Activated CD8-positive, alpha-beta memory T cell treated with anti-CD3 and anti-CD28 coated beads for 4 hours (primary cell): ENCODE results near the gene PGK1.
"Not testable (repeated sequence)": the region's sequence is repeated elsewhere in the genome, so short reads cannot be mapped to it uniquely, and the experiment has no call there.

ENCODE experiments used
- DNase-seq, 2 donors: peaks; one replicate each; pipeline ENCODE4 v3.0.0-alpha.2; 2020; ENCODE audit warnings: low read depth in 2 of 2

Gene PGK1

GRCh38 chrX:78116365-78116764 lies 12.3 kb downstream of the PGK1 start:
- DNase-seq: no peak

DNA sequence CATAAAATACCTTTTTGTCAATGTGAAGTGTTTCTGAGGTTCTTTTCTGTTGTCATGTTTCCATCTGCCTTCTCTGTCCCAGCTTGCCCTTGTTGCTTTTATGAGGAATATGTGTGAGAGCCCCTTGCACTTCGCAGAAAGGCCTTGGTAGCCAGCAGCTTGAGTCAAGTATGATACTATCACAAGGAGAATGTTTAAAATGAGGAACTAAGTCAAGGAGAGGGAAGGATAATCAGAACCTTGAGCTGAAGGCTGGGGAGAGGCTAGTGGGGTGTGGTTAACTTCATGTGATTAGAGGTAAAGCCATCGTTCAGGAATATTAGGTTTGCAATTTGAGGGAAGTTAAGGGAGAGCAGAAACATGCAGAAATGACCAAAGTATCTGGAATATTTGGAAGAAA lies 12.7 kb downstream of the PGK1 start:
- no peak for DNase-seq

- DNase-seq: no peak
These were observed 14.6 kb downstream of the PGK1 start for GRCh38 chrX:78118628-78119027.

GRCh38 chrX:78119521-78120227 lies 15.6 kb downstream of the PGK1 start:
- no peak for DNase-seq

GRCh38 chrX:78123190-78123589 lies 19.1 kb downstream of the PGK1 start:
- no peak for DNase-seq

DNA sequence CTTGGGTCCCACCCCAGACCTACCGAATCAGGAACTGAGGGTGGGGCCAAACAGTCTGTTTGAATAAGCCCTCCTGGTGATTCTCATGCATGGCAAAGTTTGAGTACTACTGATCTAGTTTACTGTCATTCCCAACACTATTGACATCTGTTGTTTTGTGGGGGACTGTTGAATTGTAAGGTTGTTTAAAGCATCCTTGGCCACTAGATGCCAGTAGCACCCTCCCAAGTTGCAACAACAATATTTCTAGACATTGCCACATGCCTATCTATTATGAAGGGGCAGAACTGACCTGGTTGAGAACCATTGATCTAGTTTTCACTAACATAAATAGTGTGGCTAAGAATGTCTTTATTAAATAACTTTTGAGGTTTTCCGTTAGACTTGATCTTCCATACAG lies 20.3 kb downstream of the PGK1 start:
- no peak for DNase-seq

- no peak for DNase-seq
These were observed 21.1 kb downstream of the PGK1 start for GRCh38 chrX:78125148-78125547.

DNA sequence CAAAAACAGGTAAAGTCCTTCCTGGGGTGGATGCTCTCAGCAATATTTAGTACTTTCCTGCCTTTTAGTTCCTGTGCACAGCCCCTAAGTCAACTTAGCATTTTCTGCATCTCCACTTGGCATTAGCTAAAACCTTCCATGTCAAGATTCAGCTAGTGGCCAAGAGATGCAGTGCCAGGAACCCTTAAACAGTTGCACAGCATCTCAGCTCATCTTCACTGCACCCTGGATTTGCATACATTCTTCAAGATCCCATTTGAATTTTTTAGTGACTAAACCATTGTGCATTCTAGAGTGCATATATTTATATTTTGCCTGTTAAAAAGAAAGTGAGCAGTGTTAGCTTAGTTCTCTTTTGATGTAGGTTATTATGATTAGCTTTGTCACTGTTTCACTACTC lies 21.7 kb downstream of the PGK1 start:
- DNase-seq: not testable (repeated sequence)

DNA sequence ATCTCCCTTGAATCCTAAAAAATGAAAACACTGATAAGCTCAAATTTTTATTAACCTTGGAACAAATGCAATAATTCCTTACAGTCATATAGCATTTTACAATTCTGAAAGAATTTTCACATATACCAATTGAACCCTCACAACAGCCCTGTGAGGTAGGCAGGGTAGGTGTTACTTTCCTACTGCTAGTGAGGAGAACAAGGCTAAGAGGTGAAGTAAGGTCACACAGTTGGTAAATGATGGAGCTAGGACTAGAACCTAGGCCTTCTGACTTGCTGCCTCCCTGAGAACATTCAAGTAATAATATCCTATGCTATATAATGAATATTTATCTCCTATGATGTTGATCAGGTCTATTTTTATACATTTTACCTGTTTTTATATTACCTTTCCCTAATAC lies 25.7 kb downstream of the PGK1 start:
- no peak for DNase-seq

GRCh38 chrX:78130396-78130795 lies 26.3 kb downstream of the PGK1 start:
- DNase-seq: no peak

- no peak for DNase-seq
These were observed 27.1 kb downstream of the PGK1 start for GRCh38 chrX:78131117-78131516.

DNA sequence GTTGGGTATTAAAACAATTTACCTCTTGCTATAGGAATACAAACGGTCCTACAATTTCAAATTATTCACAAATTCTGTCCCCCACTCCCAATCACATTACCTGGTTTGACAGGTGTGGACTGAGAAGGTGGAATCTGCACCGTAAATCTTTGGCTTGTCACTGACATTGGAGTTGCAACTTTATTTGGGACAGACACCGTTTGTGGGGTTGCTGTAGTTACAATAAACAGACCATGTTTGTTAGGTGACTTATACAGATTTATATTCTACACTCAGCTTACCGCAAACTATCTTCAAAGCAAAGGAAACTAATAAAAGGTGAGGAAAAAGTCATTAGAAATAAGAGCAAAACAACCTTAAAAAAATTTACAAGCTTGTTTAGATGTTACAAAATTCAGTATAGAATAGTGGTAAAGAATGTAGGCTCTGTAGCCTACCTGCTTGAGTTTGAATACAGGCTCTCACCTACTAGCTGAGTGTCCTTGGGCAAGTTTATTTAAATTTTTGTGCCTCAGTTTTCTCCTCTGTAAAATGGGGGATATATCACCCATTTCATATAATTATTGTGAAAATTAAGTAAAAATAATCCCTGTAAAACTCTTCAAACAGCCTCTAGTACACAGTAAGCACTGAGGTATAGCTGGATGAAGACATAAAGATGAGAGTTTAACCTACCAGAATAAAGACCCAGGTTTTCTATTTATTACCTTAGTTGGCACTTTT lies 29.4 kb downstream of the PGK1 start:
- DNase-seq: no peak

DNA sequence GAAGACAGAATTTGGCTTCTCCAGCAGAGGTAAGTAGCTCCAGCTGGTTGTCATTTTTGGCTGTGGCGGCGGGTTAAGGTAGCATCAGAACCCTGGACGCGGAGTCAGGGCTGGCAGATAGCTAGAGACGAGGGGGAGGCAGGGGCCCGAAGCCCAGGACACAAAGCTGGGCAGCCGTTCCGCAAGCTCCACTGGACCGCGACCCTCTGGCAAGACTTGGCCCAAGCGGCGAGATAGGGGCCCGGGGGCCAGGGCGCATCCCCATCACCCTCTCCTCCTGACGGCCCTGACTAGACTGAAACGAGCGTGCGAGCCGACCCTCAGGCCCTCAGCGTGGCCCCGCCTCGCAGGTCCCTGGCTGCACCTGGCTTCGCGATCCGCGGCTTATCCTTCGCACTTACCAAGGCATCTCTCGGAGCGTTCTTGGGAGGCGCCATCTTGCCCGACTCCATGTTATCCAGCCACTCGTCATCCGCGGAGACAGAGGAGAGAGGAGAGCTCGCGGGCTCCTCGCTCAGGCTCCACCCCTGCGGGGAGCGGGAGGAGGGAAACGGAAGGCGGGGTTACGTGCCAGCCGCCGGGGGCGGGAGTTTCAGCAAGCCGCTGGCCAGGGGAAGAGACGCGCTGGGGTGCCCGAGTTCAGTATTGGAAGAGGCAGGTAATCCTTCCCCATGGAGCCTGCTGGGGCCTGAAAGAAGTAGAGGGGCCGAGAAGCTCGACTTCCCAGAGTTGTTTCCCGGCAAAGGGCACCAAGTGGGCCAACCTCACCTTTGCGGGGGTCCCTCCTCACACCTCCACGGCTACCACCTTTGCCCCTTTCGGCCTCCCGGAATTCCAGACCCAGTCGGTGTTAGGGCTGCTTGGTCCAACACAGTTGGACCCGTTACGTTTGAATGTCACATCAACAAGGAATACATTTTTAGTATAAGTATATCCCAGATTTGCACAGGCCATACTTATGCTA lies 35.4 kb downstream of the PGK1 start, which contains the start of gene TAF9B:
Gene TAF9B (minus strand): TSS at position 491 of the 964 bp plus-strand sequence. CDS start 39 bp downstream, at position 452.
- DNase-seq: peak; percentile 59 to 65

GRCh38 chrX:78140206-78140605 lies 36.2 kb downstream of the PGK1 start:
- no peak for DNase-seq

DNA sequence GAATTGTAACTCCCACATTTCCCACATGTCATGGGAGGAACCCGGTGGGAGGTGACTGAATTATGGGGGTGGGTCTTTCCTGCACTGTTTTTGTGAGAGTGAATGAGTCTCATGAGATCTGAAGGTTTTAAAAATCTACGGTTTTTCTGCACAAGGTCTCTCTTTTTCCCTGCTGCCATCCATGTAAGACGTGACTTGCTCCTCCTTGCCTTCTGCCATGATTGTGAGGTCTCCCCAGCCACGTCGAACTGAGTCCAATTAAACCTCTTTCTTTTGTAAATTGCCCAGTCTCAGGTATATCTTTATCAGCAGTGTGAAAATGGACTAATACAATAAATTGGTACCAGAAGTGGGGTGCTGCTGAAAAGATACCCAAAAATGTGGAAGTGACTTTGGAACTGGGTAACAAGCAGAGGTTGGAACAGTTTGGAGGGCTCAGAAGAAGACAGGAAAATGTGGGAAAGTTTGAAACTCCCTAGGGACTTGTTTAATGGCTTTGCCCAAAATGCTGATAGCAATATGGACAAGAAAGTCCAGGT lies 43.0 kb downstream of the PGK1 start:
- not testable (repeated sequence) for DNase-seq

DNA sequence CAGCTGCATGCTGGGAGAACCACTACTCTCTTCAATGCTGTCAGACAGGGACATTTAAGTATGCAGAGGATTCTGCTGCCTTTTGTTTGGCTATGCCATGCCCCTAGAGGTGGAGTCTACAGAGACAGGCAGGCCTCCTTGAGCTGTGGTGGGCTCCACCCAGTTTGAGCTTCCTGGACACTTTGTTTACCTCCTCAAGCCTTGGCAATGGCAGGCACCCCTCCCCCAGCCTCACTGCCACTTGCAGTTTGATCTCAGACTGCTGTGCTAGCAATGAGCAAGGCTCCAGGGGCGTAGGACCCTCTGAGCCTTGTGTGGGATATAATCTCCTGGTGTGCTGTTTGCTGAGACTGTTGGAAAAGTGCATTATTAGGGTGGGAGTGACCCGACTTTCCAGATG lies 53.3 kb downstream of the PGK1 start:
- DNase-seq: not testable (repeated sequence)

- DNase-seq: not testable (repeated sequence)
These were observed 53.8 kb downstream of the PGK1 start for GRCh38 chrX:78157846-78158245.

DNA sequence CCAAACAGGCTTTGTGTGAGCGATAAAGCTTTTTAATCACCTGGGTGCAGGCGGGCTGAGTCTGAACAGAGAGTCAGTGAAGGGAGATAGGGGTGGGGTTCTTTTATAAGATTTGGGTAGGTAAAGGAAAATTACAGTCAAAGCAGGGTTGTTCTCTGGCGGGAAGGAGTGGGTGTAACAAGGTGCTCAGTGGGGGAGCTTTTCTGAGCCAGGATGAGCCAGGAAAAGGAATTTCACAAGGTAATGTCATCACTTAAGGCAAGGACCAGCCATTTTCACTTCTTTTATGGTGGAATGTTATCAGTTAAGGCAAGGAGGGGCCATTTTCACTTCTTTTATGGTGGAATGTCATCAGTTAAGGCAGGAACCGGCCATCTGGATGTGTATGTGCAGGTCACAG lies 56.7 kb downstream of the PGK1 start:
- not testable (repeated sequence) for DNase-seq

DNA sequence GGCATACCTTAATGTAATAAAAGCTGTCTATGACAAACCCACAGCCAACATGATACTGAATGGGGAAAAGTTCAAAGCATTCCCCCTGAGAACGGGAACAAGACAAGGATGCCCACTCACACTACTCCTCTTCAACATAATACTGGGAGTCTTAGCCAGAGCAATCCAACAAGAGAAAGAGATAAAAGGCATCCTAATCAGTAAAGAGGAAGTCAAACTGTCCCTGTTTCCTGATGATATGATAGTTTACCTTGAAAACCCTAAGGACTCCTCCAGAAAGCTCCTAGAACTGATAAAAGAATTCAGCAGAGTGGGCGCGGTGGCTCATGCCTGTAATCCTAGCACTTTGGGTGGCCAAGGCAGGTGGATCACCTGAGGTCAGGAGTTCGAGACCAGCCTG lies 59.1 kb downstream of the PGK1 start:
- not testable (repeated sequence) for DNase-seq

GRCh38 chrX:78165425-78165824 lies 61.4 kb downstream of the PGK1 start:
- DNase-seq: no peak

- DNase-seq: no peak
These were observed 64.0 kb downstream of the PGK1 start for GRCh38 chrX:78168065-78168464.
